HCT116 (cell line): Measurements from ENCODE around the gene MAP7D1. TPM values are rescaled to one million over a fixed set of nuclear protein-coding genes. Genes with fewer than 3 reads are reported as not detected.

Experiments
- ATAC-seq: fragments of 200-7000 bp; cut with Tn5 transposase; 2 replicates; pipeline ENCODE4 v1.9.1; 2020; ENCODE audit warnings: mild to moderate bottlenecking, moderate library complexity
- BruUV-seq: library from RNA; stranded (reverse); fragments of 400-500 nt; replicated peaks from 2 replicates; lab custom pipeline; 2021; lab: Mats Ljungman, UMichigan
- CTCF ChIA-PET: fragments of 300-600 bp; sonication (Branson Sonifier 250); formaldehyde crosslinking; loops from one replicate; lab custom pipeline; 2021; ENCODE audit warnings: antibody characterized with exemption; lab: Charles Lee
- POLR2A ChIA-PET: fragments of 300-600, 350-600 bp; sonication (Branson Sonifier 250); formaldehyde crosslinking; loops from one replicate; lab custom pipeline; 2021; ENCODE audit warnings: antibody characterized with exemption; lab: Charles Lee
- RAD21 ChIA-PET, 2 experiments: fragments of 300-600 bp; sonication (Branson Sonifier 250); formaldehyde crosslinking; loops; one replicate each; lab custom pipeline; 2023; ENCODE audit warnings: low total read pairs in 2 of 2; ENCODE audit not compliant: uncharacterized antibody in 2 of 2, unreplicated experiment in 2 of 2, low non-redundant PET in 1 of 2; lab: Charles Lee
- DNase-seq: peaks from one replicate; pipeline ENCODE4 v3.0.0-alpha.2; 2010; ENCODE audit warnings: low read depth, low spot score
- H2AFZ ChIP-seq: fragments of 200-600 bp; shearing (Covaris generic), sonication (generic); 2 replicates; pipeline ENCODE4 v1.6.1; 2017; ENCODE audit warnings: low read depth, mixed run types, mixed read lengths, antibody characterized with exemption, low read length; ENCODE audit not compliant: poor library complexity, severe bottlenecking
- H3K27ac ChIP-seq: 2 replicates; pipeline ENCODE4 v1.5.1; 2012; ENCODE audit warnings: low read depth, low read length
- H3K27me3 ChIP-seq: fragments of 200-600 bp; sonication (generic); 2 replicates; pipeline ENCODE4 v1.6.1; 2016; ENCODE audit warnings: mixed run types, low read length, mixed read lengths; ENCODE audit not compliant: insufficient read depth
- H3K36me3 ChIP-seq, 2 experiments: fragments of 200-500 bp in 1 of 2; fragments of 200-600 bp in 1 of 2; sonication (Bioruptor generic) in 1 of 2; sonication (generic) in 1 of 2; 2 replicates each; pipeline versions ENCODE4 v1.5.1 to v1.6.1; 2014 to 2016; ENCODE audit warnings: low read length in 2 of 2, inconsistent platforms in 1 of 2, mixed read lengths in 1 of 2, mixed run types in 1 of 2; ENCODE audit not compliant: insufficient read depth in 2 of 2, control insufficient read depth in 1 of 2
- H3K4me1 ChIP-seq, 2 experiments: fragments of 200-600 bp in 1 of 2; sonication (generic) in 1 of 2; 2 replicates each; pipeline versions ENCODE4 v1.5.1 to v1.6.1; 2012 to 2017; ENCODE audit warnings: low read length in 2 of 2, inconsistent platforms in 1 of 2, mild to moderate bottlenecking in 1 of 2, mixed read lengths in 1 of 2, mixed run types in 1 of 2, moderate library complexity in 1 of 2; ENCODE audit not compliant: insufficient read depth in 2 of 2, control insufficient read depth in 1 of 2
- H3K4me2 ChIP-seq: fragments of 200-600 bp; sonication (generic); 2 replicates; pipeline ENCODE4 v1.6.1; 2017; ENCODE audit warnings: mixed run types, low read length, mixed read lengths
- H3K4me3 ChIP-seq, 2 experiments: fragments of 200-600 bp in 1 of 2; sonication (generic) in 1 of 2; replicated peaks in 1 of 2; 2 replicates each; pipeline ENCODE4 v1.5.1; 2011 to 2016; ENCODE audit warnings: low read length in 2 of 2, control low read depth in 1 of 2, low read depth in 1 of 2, mild to moderate bottlenecking in 1 of 2, mixed read lengths in 1 of 2, mixed run types in 1 of 2
- H3K79me2 ChIP-seq: fragments of 200-600 bp; sonication (generic); 2 replicates; pipeline ENCODE4 v1.6.1; 2017; ENCODE audit warnings: mild to moderate bottlenecking, mixed run types, low read length, moderate library complexity, mixed read lengths; ENCODE audit not compliant: insufficient read depth
- H3K9ac ChIP-seq: fragments of 200-600 bp; sonication (generic); 2 replicates; pipeline ENCODE4 v1.6.1; 2016; ENCODE audit warnings: low read length, mixed read lengths
- H3K9me2 ChIP-seq: fragments of 200-600 bp; sonication (generic), shearing (Covaris generic); 2 replicates; pipeline ENCODE4 v1.6.1; 2017; ENCODE audit warnings: mixed run types, mild to moderate bottlenecking, moderate library complexity; ENCODE audit not compliant: insufficient read depth
- H3K9me3 ChIP-seq, 2 experiments: fragments of 200-500 bp in 1 of 2; fragments of 200-600 bp in 1 of 2; sonication (Bioruptor generic) in 1 of 2; sonication (generic) in 1 of 2; 2 replicates each; pipeline ENCODE4 v1.6.1; 2014 to 2017; ENCODE audit warnings: low read length in 2 of 2, mixed read lengths in 2 of 2, inconsistent platforms in 1 of 2, low read depth in 1 of 2, mild to moderate bottlenecking in 1 of 2, mixed run types in 1 of 2, moderate library complexity in 1 of 2; ENCODE audit not compliant: control insufficient read depth in 1 of 2, insufficient read depth in 1 of 2
- H4K20me1 ChIP-seq: fragments of 200-600 bp; sonication (generic), shearing (Covaris generic); 2 replicates; pipeline ENCODE4 v1.6.1; 2017; ENCODE audit warnings: mixed run types, mild to moderate bottlenecking, moderate library complexity; ENCODE audit not compliant: insufficient read depth
- CBX3 ChIP-seq: IDR thresholded peaks from 2 replicates; pipeline ENCODE4 v1.6.1; 2012; ENCODE audit warnings: low read depth
- CEBPB ChIP-seq: IDR thresholded peaks from 2 replicates; pipeline ENCODE4 v1.6.1; 2012; ENCODE audit warnings: low read depth
- CTCF ChIP-seq, 3 experiments: fragments of 200-600 bp in 1 of 3; sonication (generic) in 1 of 3; IDR thresholded peaks in 2 of 3; conservative IDR thresholded peaks in 1 of 3; 2 replicates each; pipeline ENCODE4 v1.5.1; 2012 to 2017; ENCODE audit warnings: low read depth in 2 of 3, low read length in 2 of 3, antibody characterized with exemption in 1 of 3, borderline replicate concordance in 1 of 3, control low read depth in 1 of 3, mild to moderate bottlenecking in 1 of 3, mixed read lengths in 1 of 3, mixed run types in 1 of 3, moderate library complexity in 1 of 3; ENCODE audit not compliant: insufficient read depth in 1 of 3
- EZH2 ChIP-seq: fragments of 200-600 bp; sonication (generic); IDR thresholded peaks from 2 replicates; pipeline ENCODE4 v1.6.1; 2017; ENCODE audit warnings: antibody characterized with exemption, mixed run types
- FOSL1 ChIP-seq: IDR thresholded peaks from 2 replicates; pipeline ENCODE4 v1.6.1; 2012; ENCODE audit warnings: low read depth
- JUND ChIP-seq: IDR thresholded peaks from 2 replicates; pipeline ENCODE4 v1.6.1; 2012
- POLR2A ChIP-seq: IDR thresholded peaks from 2 replicates; pipeline ENCODE4 v1.7.0; 2011; ENCODE audit warnings: borderline replicate concordance; ENCODE audit not compliant: insufficient read depth, insufficient read length; ENCODE audit errors: extremely low read depth
- SIN3A ChIP-seq: IDR thresholded peaks from 2 replicates; pipeline ENCODE4 v1.6.1; 2012; ENCODE audit warnings: low read depth
- ZFX ChIP-seq: fragments of 450-650 bp; IDR thresholded peaks from 2 replicates; pipeline ENCODE4 v1.6.1; 2017
- ZNF274 ChIP-seq: fragments of 200-500 bp; sonication (Bioruptor generic); IDR thresholded peaks from 2 replicates; pipeline ENCODE4 v1.6.1; 2014; ENCODE audit warnings: mild to moderate bottlenecking, low read depth, low read length, inconsistent platforms
- intact Hi-C: fragments of 100-400 bp; cut with micrococcal nuclease; formaldehyde crosslinking; loops from 2 replicates; pipeline ENCODE4 v1.10.0; 2022
- total RNA-seq: library from RNA; stranded (reverse); gene quantifications from one replicate; pipeline ENCODE4 v1.2.1, GENCODE V29; 2021; ENCODE audit not compliant: unreplicated experiment

MAP7D1 gene
- total RNA-seq, 1 experiment from 2014 or later: 71.8 TPM

- TF ChIP-seq SIN3A (no peak), ZFX (peak; percentile 83; the same call in 1 of the 2 replicates), ZNF274 (no peak)
- TF ChIP-seq, all 23 proteins: peak for 7
Measured at GRCh38 chr1:36149237-36149972, 6.6 kb upstream of the MAP7D1 start, which contains the start of gene TRAPPC3 (continued).

- ATAC-seq (no peak), DNase-seq (no peak)
- Histone ChIP-seq H3K4me2 (peak overlapping the region; percentile 86), H2AFZ (peak overlapping the region; percentile 11), H3K9me3 (no peaks in the 10 kb centered on the region), H3K9ac (peak overlapping the region; percentile 91), H3K27ac (peak overlapping the region; percentile 65), H3K4me1 (peaks cover 24 to 38% of the 10 kb centered on the region in 2 experiments), H3K27me3 (no peaks in the 10 kb centered on the region), H3K79me2 (peaks cover 36% of the 10 kb centered on the region), H4K20me1 (no peaks in the 10 kb centered on the region), H3K4me3 (peak overlapping the region; percentile 4 to 75), H3K36me3 (no peaks in the 10 kb centered on the region), H3K9me2 (no peaks in the 10 kb centered on the region)
- TF ChIP-seq CBX3: no peak
- no peak for TF ChIP-seq FOSL1
- no peak for TF ChIP-seq CEBPB
- no peak for TF ChIP-seq CTCF (IDR thresholded peaks at IDR 0.05 in 2 of 3, conservative IDR thresholded peaks at IDR 0.05 in 1 of 3; ENCODE audit: borderline replicate concordance in 1 of 3, insufficient read depth in 1 of 3, low read depth in 2 of 3, low read length in 2 of 3)
- TF ChIP-seq POLR2A: no peak
- no peak for TF ChIP-seq JUND
- no peak for TF ChIP-seq ZNF274
- TF ChIP-seq EZH2: no peak
- CTCF ChIA-PET: interaction anchor here (0.9 to 3.5 kb wide), 22 partner anchors 9 to 237 kb away, joined by 3 to 37 read pairs (median 4); partner anchors contain the start of genes EVA1B and THRAP3
- RAD21 ChIA-PET: interaction anchor here (0.8 to 2.5 kb wide), 8 partner anchors 15 to 157 kb away, joined by 3 to 15 read pairs (median 6); partner anchors contain the start of genes SH3D21 (in 1 of the 2) and THRAP3 (in 1 of the 2)
- POLR2A ChIA-PET: interaction anchor here (0.6 to 2.5 kb wide), 10 partner anchors 9 to 250 kb away, joined by 3 to 11 read pairs (median 4); partner anchors contain the start of gene LSM10
- intact Hi-C loops: loop anchor here (1.0 to 10.0 kb wide), 5 partner anchors 38 to 272 kb away; partner anchors contain the start of genes STK40 and THRAP3
- no TSS peak for BruUV-seq
Measured at GRCh38 chr1:36149973-36150295, 6.0 kb upstream of the MAP7D1 start.
